DND-41 (cell line): ENCODE measurements around the gene PRKCB.

Experiments
- ATAC-seq: fragments of 200-7000 bp; cut with Tn5 transposase; 3 replicates; pipeline ENCODE4 v1.9.1; 2021; ENCODE audit warnings: low read depth; ENCODE audit not compliant: insufficient read depth
- DNase-seq: peaks from one replicate; pipeline ENCODE4 v3.0.0-alpha.2; 2020
- H2AFZ ChIP-seq: 2 replicates; pipeline ENCODE4 v1.6.0; 2012; ENCODE audit warnings: low read depth, low read length
- H3K27ac ChIP-seq: 2 replicates; pipeline ENCODE4 v1.5.1; 2012; ENCODE audit warnings: low read length, inconsistent platforms
- H3K27me3 ChIP-seq: fragments of 200-600 bp; sonication (generic); 2 replicates; pipeline ENCODE4 v1.6.0; 2012; ENCODE audit warnings: low read length, mild to moderate bottlenecking, inconsistent platforms; ENCODE audit not compliant: insufficient read depth, poor library complexity
- H3K36me3 ChIP-seq: 2 replicates; pipeline ENCODE4 v1.5.1; 2012; ENCODE audit warnings: low read length, inconsistent platforms; ENCODE audit not compliant: insufficient read depth
- H3K4me1 ChIP-seq: 2 replicates; pipeline ENCODE4 v1.5.1; 2012; ENCODE audit warnings: mild to moderate bottlenecking, low read length; ENCODE audit not compliant: insufficient read depth
- H3K4me2 ChIP-seq: 2 replicates; pipeline ENCODE4 v1.6.0; 2012; ENCODE audit warnings: mild to moderate bottlenecking, moderate library complexity, low read length, inconsistent platforms; ENCODE audit not compliant: insufficient read depth
- H3K4me3 ChIP-seq, 2 experiments: fragments of 200-600 bp in 1 of 2; shearing (Covaris generic) in 1 of 2; 2 replicates each; pipeline ENCODE4 v1.5.1; 2012 to 2016; ENCODE audit warnings: inconsistent platforms in 2 of 2, low read length in 2 of 2, mild to moderate bottlenecking in 2 of 2, low read depth in 1 of 2, moderate library complexity in 1 of 2
- H3K79me2 ChIP-seq: 2 replicates; pipeline ENCODE4 v1.6.0; 2012; ENCODE audit warnings: low read length, inconsistent platforms; ENCODE audit not compliant: insufficient read depth
- H3K9ac ChIP-seq: 2 replicates; pipeline ENCODE4 v1.6.0; 2012; ENCODE audit warnings: low read depth, mild to moderate bottlenecking, inconsistent platforms, low read length, moderate library complexity
- H3K9me3 ChIP-seq: 2 replicates; pipeline ENCODE4 v1.5.1; 2012; ENCODE audit warnings: low read length, moderate library complexity, mild to moderate bottlenecking, inconsistent platforms; ENCODE audit not compliant: insufficient read depth, severe bottlenecking
- H4K20me1 ChIP-seq: 2 replicates; pipeline ENCODE4 v1.6.0; 2012; ENCODE audit warnings: low read length; ENCODE audit not compliant: insufficient read depth
- EZH2 ChIP-seq: IDR thresholded peaks from 3 replicates; pipeline ENCODE4 v1.6.1; 2012; ENCODE audit warnings: borderline replicate concordance, low read depth, mild to moderate bottlenecking, moderate library complexity, low read length, inconsistent platforms; ENCODE audit not compliant: severe bottlenecking
- TF ChIP-seq, protein P1 (sequence below): IDR thresholded peaks from 2 replicates; pipeline ENCODE4 v1.5.1; 2012; ENCODE audit warnings: borderline replicate concordance, low read length, moderate library complexity, mild to moderate bottlenecking; ENCODE audit not compliant: poor library complexity, severe bottlenecking; ENCODE audit errors: extremely low read depth

The PRKCB gene

GRCh38 chr16:23952971-23953300, 117.2 kb downstream of the PRKCB start:
- H3K4me3 ChIP-seq = no peak overlapping the region
- no peaks in the 10 kb centered on the region for H4K20me1 ChIP-seq
- H3K9me3 ChIP-seq = no peaks in the 10 kb centered on the region
- H3K4me2 ChIP-seq = peak overlapping the region; percentile 57
- H3K27me3 ChIP-seq = no peaks in the 10 kb centered on the region
- peak overlapping the region; percentile 92 for H3K27ac ChIP-seq
- DNase-seq (no peak), ATAC-seq (no peak)
- no peaks in the 10 kb centered on the region for H3K36me3 ChIP-seq
- no peak overlapping the region for H2AFZ ChIP-seq
- H3K4me1 ChIP-seq = peaks cover 60% of the 10 kb centered on the region
- H3K79me2 ChIP-seq = peaks cover 52% of the 10 kb centered on the region
- peak overlapping the region; percentile 48; the same call in 1 of the 2 replicates for H3K9ac ChIP-seq
- TF ChIP-seq EZH2 = no peak
- TF ChIP-seq, protein P1, sequence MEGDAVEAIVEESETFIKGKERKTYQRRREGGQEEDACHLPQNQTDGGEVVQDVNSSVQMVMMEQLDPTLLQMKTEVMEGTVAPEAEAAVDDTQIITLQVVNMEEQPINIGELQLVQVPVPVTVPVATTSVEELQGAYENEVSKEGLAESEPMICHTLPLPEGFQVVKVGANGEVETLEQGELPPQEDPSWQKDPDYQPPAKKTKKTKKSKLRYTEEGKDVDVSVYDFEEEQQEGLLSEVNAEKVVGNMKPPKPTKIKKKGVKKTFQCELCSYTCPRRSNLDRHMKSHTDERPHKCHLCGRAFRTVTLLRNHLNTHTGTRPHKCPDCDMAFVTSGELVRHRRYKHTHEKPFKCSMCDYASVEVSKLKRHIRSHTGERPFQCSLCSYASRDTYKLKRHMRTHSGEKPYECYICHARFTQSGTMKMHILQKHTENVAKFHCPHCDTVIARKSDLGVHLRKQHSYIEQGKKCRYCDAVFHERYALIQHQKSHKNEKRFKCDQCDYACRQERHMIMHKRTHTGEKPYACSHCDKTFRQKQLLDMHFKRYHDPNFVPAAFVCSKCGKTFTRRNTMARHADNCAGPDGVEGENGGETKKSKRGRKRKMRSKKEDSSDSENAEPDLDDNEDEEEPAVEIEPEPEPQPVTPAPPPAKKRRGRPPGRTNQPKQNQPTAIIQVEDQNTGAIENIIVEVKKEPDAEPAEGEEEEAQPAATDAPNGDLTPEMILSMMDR = no peak

DNA sequence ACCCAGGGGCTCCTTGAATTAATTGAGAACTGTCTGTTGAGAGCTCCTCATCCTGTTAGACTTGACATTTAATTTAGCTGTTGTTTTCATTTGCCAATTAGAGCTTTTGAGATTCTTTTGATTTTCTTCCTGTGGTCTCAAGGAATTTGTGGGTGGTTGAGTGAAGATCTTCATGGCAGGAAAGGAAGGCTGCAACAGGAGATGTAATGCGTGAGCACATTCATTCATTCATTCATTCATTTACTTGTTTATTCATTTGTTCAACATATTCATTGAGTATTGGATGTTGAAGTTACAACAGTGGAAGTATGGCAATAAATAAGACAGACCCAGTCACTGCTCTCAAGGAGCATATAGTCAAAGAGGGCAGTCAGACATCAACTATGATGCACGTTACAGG, 117.7 kb downstream of the PRKCB start:
- no peaks in the 10 kb centered on the region for H3K36me3 ChIP-seq
- H3K27me3 ChIP-seq = no peaks in the 10 kb centered on the region
- H3K27ac ChIP-seq = peak overlapping the region; percentile 92
- H3K4me3 ChIP-seq = no peak overlapping the region
- no peak overlapping the region for H2AFZ ChIP-seq
- H3K9me3 ChIP-seq = no peaks in the 10 kb centered on the region
- no peaks in the 10 kb centered on the region for H4K20me1 ChIP-seq
- H3K9ac ChIP-seq = no peak overlapping the region
- H3K4me2 ChIP-seq = no peak overlapping the region
- DNase-seq = no peak
- peaks cover 57% of the 10 kb centered on the region for H3K4me1 ChIP-seq
- no peak for ATAC-seq
- peaks cover 50% of the 10 kb centered on the region for H3K79me2 ChIP-seq
- TF ChIP-seq EZH2 = no peak
- TF ChIP-seq, protein P1 = no peak

DNA sequence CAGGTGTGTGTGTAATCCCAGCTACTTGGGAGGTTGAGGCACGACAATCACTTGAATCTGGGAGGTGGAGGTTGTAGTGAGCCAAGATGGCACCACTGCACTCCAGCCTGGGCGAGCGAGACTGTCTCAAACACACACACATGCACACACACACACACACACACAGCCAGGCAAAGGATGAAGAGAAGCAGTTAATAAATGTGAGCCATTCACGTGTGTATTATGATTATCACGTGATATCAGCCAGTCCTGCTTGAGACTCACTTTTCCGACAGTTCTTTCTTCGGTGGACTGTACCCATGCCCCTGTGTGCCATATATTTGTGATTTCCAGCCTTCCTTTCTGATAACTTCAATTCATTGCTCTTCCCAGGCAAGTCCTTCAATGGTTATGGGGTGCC, 119.3 kb downstream of the PRKCB start:
- Histone ChIP-seq H3K9me3 (no peaks in the 10 kb centered on the region), H3K4me2 (no peak overlapping the region), H4K20me1 (no peaks in the 10 kb centered on the region), H3K79me2 (peaks cover 56% of the 10 kb centered on the region), H2AFZ (no peak overlapping the region), H3K27ac (0 out of 2 replicates have a peak overlapping the region, but pooled peaks have one; percentile 23), H3K4me3 (no peak overlapping the region), H3K36me3 (no peaks in the 10 kb centered on the region), H3K27me3 (no peaks in the 10 kb centered on the region), H3K4me1 (peaks cover 41% of the 10 kb centered on the region), H3K9ac (no peak overlapping the region)
- TF ChIP-seq EZH2 = no peak
- TF ChIP-seq, protein P1 = no peak
- DNase-seq (no peak), ATAC-seq (no peak)

DNA sequence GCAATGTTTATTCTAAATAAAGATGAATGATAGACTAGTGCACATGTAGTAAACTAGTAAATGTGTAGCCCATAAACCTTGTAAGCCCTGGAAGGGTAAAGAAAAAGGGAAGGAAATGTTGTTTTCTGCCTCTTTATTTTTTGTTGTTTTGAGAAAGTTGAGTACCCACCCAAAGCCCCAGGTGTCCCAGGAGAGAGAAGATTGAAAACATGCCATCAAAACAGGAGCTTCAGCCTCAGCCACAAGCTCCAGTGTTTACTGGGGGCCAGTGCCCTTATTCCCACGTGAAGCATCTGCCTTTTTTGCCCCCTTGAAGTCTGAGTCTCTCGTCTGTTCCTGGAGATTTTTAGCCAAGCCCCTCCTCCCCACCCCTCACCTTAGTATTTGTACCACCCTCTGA, 121.5 kb downstream of the PRKCB start:
- Histone ChIP-seq H3K4me1 (peaks cover 19% of the 10 kb centered on the region), H3K9ac (no peak overlapping the region), H3K27me3 (no peaks in the 10 kb centered on the region), H3K27ac (no peak overlapping the region), H3K36me3 (no peaks in the 10 kb centered on the region), H3K9me3 (no peaks in the 10 kb centered on the region), H4K20me1 (no peaks in the 10 kb centered on the region), H2AFZ (no peak overlapping the region), H3K4me3 (no peak overlapping the region), H3K4me2 (no peak overlapping the region), H3K79me2 (peaks cover 59% of the 10 kb centered on the region)
- TF ChIP-seq EZH2 = no peak
- TF ChIP-seq, protein P1 = no peak
- DNase-seq = no peak
- ATAC-seq = no peak
